Measurements from ENCODE around the gene PPP1R12A.

GRCh38 chr12:79778802-79779448 lies 156.0 kb downstream of the PPP1R12A start:
- TF ChIP-seq JUND (IDR thresholded peaks at IDR 0.05; ENCODE audit: borderline replicate concordance, low read depth, low read length): no peak
- TF ChIP-seq JUND (tag; IDR thresholded peaks at IDR 0.05; ENCODE audit: borderline replicate concordance, low read depth, low read length): no peak
- no peak for TF ChIP-seq RERE (CRISPR knock-in tag; IDR thresholded peaks at IDR 0.05; ENCODE audit: borderline replicate concordance)
- no peak for TF ChIP-seq POLR2A (conservative IDR thresholded peaks at IDR 0.05)
- no peak for TF ChIP-seq PHF21A (IDR thresholded peaks at IDR 0.05; ENCODE audit: borderline replicate concordance, low read depth)
- TF ChIP-seq HDAC2 (IDR thresholded peaks at IDR 0.05): no peak
- no peak for TF ChIP-seq ZNF282 (CRISPR knock-in tag; IDR thresholded peaks at IDR 0.05)
- TF ChIP-seq MAZ (CRISPR knock-in tag; conservative IDR thresholded peaks at IDR 0.05 in 1 of 2, IDR thresholded peaks at IDR 0.05 in 1 of 2): no peak
- no peak for TF ChIP-seq CTCF (IDR thresholded peaks at IDR 0.05 in 2 of 3, conservative IDR thresholded peaks at IDR 0.05 in 1 of 3; ENCODE audit: insufficient read depth in 2 of 3, low read depth in 1 of 3, low read length in 3 of 3)
- no peak for TF ChIP-seq U2AF1 (optimal IDR thresholded peaks at IDR 0.05; ENCODE audit: low read depth, low read length)
- no peak for TF ChIP-seq TAF1 (IDR thresholded peaks at IDR 0.05; ENCODE audit: control insufficient read depth, extremely low read depth, insufficient read depth, low read length, severe bottlenecking)
- no peak for TF ChIP-seq MAX (CRISPR knock-in tag; IDR thresholded peaks at IDR 0.05)
- no peak for TF ChIP-seq CEBPB (tag; IDR thresholded peaks at IDR 0.05)

Measured in K562 (cell line).